Endodermal cell (in vitro differentiated cells): ENCODE results near the gene ZNF236. TPM values are rescaled to one million over a fixed set of nuclear protein-coding genes. Genes with fewer than 3 reads are reported as not detected.

Experiments used
- DNase-seq: peaks from one replicate; pipeline ENCODE4 v3.0.0-alpha.2; 2017
- H3K27ac ChIP-seq: 2 replicates; pipeline ENCODE4 v1.5.1; 2013; ENCODE audit warnings: mild to moderate bottlenecking, low read depth, low read length, moderate library complexity
- H3K27me3 ChIP-seq: 2 replicates; pipeline ENCODE4 v1.6.1; 2013; ENCODE audit warnings: mild to moderate bottlenecking, low read length, moderate library complexity; ENCODE audit not compliant: insufficient read depth, control insufficient read depth, poor library complexity, severe bottlenecking
- H3K36me3 ChIP-seq: 2 replicates; pipeline ENCODE4 v1.7.0; 2013; ENCODE audit warnings: mild to moderate bottlenecking, low read length, moderate library complexity; ENCODE audit not compliant: control insufficient read depth, insufficient read depth
- H3K4me1 ChIP-seq: one replicate; pipeline ENCODE4 v1.7.0; 2013; ENCODE audit warnings: low read length; ENCODE audit not compliant: control insufficient read depth, insufficient read depth
- H3K4me3 ChIP-seq: 2 replicates; pipeline ENCODE4 v1.5.1; 2013; ENCODE audit warnings: mild to moderate bottlenecking, low read length, moderate library complexity
- H3K9ac ChIP-seq: 2 replicates; pipeline ENCODE4 v1.6.1; 2013; ENCODE audit warnings: mild to moderate bottlenecking, low read length, moderate library complexity; ENCODE audit not compliant: poor library complexity, severe bottlenecking; ENCODE audit errors: extremely low read depth
- H3K9me3 ChIP-seq: 2 replicates; pipeline ENCODE4 v1.6.1; 2013; ENCODE audit warnings: mild to moderate bottlenecking, low read length, moderate library complexity; ENCODE audit not compliant: control insufficient read depth
- H3K27ac Mint-ChIP-seq: 2 replicates; pipeline ENCODE4 v1.8.0; 2020; ENCODE audit warnings: mixed read lengths
- H3K27me3 Mint-ChIP-seq: 2 replicates; pipeline ENCODE4 v1.8.0; 2021; ENCODE audit warnings: mild to moderate bottlenecking, mixed read lengths; ENCODE audit not compliant: insufficient read depth
- H3K36me3 Mint-ChIP-seq: 2 replicates; pipeline ENCODE4 v1.8.0; 2020; ENCODE audit warnings: low read depth, mixed read lengths
- H3K4me1 Mint-ChIP-seq: 2 replicates; pipeline ENCODE4 v1.8.0; 2020; ENCODE audit warnings: mixed read lengths
- H3K4me3 Mint-ChIP-seq: 2 replicates; pipeline ENCODE4 v1.8.0; 2020; ENCODE audit warnings: mild to moderate bottlenecking, moderate library complexity, mixed read lengths
- H3K9me3 Mint-ChIP-seq: 2 replicates; pipeline ENCODE4 v1.8.0; 2020; ENCODE audit warnings: mild to moderate bottlenecking, mixed read lengths
- CTCF ChIP-seq: fragments of 200-600 bp; sonication (generic); conservative IDR thresholded peaks from 2 replicates; pipeline ENCODE4 v1.5.0; 2021; ENCODE audit warnings: antibody characterized with exemption, mild to moderate bottlenecking
- WGBS, 2 experiments: methylation state at CpG; one replicate each; pipeline versions ENCODE4 v1.1.5 to v1.1.7; 2013; ENCODE audit warnings: missing lambda C conversion rate in 2 of 2, mixed read lengths in 1 of 2; ENCODE audit not compliant: insufficient coverage in 1 of 2, insufficient read length in 1 of 2; 5-methylcytosine and 5-hydroxymethylcytosine counted together
- total RNA-seq, 2 donors: library from RNA; stranded (reverse); fragmentation: NEBNext Ultra II Directional in 1 of 2; extraction: Animal tissue kit (Norgen Biotek cat#: 25700) in 1 of 2; gene quantifications; 2 replicates in 1 of 2; 3 replicates in 1 of 2; pipeline ENCODE4 v1.2.1, GENCODE V29; 2021

The ZNF236 gene
- total RNA-seq, 2 donors from 2014 or later: 27.0 to 28.3 TPM

- no peak overlapping the region for H3K4me3 ChIP-seq
- no peaks in the 10 kb centered on the region for H3K27me3 ChIP-seq
- H3K9ac ChIP-seq: no peak overlapping the region
- Mint-ChIP-seq H3K36me3 (peaks cover 66% of the 10 kb centered on the region), H3K27ac (no peak overlapping the region), H3K4me1 (no peaks in the 10 kb centered on the region), H3K4me3 (no peak overlapping the region), H3K9me3 (no peaks in the 10 kb centered on the region), H3K27me3 (no peaks in the 10 kb centered on the region)
- no peak for TF ChIP-seq CTCF
- peaks cover 88% of the 10 kb centered on the region for H3K36me3 ChIP-seq
- no peak for DNase-seq
- 87 to 98% methylated on average over 5 to 7 of the region's 7 CpGs for WGBS, 2 experiments
- no peaks in the 10 kb centered on the region for H3K4me1 ChIP-seq
- H3K27ac ChIP-seq: no peak overlapping the region
- H3K9me3 ChIP-seq: no peaks in the 10 kb centered on the region
These were observed 91.2 kb downstream of the ZNF236 start for GRCh38 chr18:76913583-76913982.

GRCh38 chr18:76914314-76914713 is 92.0 kb downstream of the ZNF236 start:
- WGBS, 2 experiments: 96 to 100% methylated on average over 7 to 8 of the region's 8 CpGs
- Mint-ChIP-seq H3K4me3 (no peak overlapping the region), H3K27me3 (no peaks in the 10 kb centered on the region), H3K9me3 (no peaks in the 10 kb centered on the region), H3K4me1 (no peaks in the 10 kb centered on the region), H3K36me3 (peaks cover 65% of the 10 kb centered on the region), H3K27ac (no peak overlapping the region)
- H3K4me1 ChIP-seq: no peaks in the 10 kb centered on the region
- H3K27ac ChIP-seq: no peak overlapping the region
- no peak overlapping the region for H3K4me3 ChIP-seq
- H3K9ac ChIP-seq: no peak overlapping the region
- H3K36me3 ChIP-seq: peaks cover 88% of the 10 kb centered on the region
- no peak for TF ChIP-seq CTCF
- no peak for DNase-seq
- H3K27me3 ChIP-seq: no peaks in the 10 kb centered on the region
- no peaks in the 10 kb centered on the region for H3K9me3 ChIP-seq

DNA sequence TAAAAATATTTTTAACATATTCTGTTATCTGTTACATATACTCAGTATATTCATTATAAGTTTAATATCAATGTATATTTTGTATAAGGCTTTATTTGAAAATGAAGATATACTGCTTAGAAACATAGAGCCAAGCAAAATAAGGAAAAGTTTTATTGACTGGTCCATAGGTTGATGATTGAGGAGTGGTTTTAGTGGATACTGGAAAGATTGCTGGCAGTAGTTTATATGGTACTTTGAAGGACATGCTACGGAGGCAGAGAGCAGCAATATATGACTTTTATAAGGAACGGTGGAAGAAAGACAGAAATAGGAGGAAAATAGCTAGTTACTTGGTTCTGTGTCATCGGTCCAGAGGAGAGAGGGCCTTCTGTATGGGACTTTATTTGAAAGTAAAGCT is 92.4 kb downstream of the ZNF236 start:
- no peak overlapping the region for H3K27ac ChIP-seq
- Mint-ChIP-seq H3K4me3 (no peak overlapping the region), H3K4me1 (no peaks in the 10 kb centered on the region), H3K27ac (no peak overlapping the region), H3K27me3 (no peaks in the 10 kb centered on the region), H3K9me3 (no peaks in the 10 kb centered on the region), H3K36me3 (peaks cover 67% of the 10 kb centered on the region)
- no peaks in the 10 kb centered on the region for H3K27me3 ChIP-seq
- 78 to 83% methylated on average over 3 of the region's 3 CpGs for WGBS, 2 experiments
- no peaks in the 10 kb centered on the region for H3K4me1 ChIP-seq
- no peak for TF ChIP-seq CTCF
- H3K36me3 ChIP-seq: peaks cover 88% of the 10 kb centered on the region
- H3K9ac ChIP-seq: no peak overlapping the region
- DNase-seq: no peak
- no peak overlapping the region for H3K4me3 ChIP-seq
- no peaks in the 10 kb centered on the region for H3K9me3 ChIP-seq
